GM19467 (cell line): ENCODE measurements around the gene CDC42EP5.

Source experiments
- ATAC-seq: cut with Tn5 transposase; IDR thresholded peaks from one replicate; pipeline ENCODE4 v1.9.1; 2021; ENCODE audit warnings: mild to moderate bottlenecking, moderate library complexity; ENCODE audit not compliant: unreplicated experiment

CDC42EP5 gene

DNA sequence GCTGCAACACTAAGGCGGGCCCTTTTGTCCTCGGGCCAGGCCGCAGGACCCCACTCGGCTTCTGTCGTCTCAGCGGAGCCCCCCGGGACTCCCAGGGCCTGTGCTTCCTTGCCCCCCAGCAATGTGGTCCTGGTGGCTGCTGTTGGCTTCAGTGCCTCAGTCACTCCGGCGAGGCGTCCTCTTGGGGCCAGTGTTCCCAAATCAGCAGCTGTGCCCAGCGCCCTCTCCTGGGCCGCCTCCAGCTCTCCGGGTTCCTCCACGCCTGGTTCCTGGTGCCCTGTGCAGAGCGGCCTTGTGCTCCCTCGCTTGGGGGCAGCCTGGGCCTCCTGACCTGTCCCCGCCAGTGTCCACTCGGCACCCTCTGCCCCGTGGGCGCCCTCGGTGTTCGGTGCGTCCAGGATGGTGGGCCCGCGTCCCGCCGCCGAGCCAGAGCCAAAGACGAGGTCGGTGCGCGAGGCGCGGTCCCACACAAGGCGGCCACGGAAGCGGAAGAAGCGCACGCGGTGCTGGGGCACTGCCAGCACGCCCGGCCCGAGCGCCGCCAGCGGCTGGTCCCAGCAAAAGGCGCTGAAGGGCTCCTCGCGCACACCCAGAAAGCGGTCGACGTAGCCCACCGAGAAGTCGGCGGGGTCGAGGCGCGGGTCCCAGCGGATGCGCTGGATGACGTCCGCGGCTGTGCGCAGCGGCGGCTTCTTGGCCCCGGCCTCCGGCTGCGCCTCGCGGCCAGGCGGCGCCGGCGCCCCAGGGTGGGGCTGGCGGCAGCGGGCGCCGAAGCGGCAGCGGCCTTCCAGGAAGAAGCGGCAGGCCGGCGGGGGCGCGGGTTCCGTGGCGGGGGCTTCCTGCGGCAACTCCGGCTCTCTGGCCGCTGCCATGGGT, 10.2 kb downstream of the CDC42EP5 start:
- peak; percentile 11 for ATAC-seq

DNA sequence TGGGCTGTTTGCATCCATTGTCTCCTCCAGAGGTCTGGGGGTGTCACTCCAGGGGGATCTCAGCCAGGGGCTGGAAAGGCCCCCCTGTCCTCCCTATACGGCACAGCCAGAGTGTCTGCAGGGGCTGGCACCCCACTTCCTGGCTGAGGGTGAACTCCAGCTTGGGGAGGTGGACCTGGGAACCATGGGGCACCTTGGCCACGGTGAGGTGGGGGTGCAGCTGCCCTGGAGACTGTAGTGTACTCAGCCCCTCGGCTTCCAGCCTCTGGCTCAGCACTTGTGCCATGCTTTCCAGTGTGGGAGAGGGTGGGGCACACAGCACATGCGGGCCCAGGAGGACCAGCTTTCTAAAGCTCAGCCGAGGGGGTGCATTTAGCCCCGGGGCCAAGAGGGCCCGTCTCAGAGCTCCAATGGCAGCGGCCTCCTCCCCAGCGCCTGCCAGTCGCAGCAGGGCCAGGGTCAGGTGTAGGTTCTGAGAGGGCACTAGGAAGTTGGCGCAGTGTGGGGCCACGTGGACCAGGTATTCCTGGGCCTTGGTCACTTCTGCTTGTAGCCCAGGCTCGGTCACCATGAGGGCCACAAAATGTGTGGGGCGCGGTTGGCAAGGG, 10.9 kb downstream of the CDC42EP5 start:
- ATAC-seq, result no peak

DNA sequence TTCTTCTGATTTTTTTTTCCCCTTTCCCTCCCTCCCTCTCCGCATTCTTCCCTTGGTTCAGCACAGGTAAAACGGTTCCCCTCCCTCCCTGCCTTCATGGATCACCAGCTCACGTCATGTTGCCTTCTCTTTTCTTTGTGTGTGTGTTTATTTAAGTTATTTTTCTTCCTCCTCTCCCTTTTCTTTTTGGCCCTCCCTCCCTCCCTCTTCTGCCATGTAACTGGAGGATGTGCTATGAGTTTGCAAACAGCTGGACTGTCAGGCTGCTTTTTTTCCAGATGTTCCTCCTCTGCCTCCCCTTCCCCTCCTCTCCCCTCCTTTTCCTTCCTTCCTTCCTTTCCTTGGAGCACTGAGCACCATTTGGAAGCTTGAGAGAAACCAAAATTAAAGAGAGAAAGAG, 11.5 kb downstream of the CDC42EP5 start:
- no peak for ATAC-seq

DNA sequence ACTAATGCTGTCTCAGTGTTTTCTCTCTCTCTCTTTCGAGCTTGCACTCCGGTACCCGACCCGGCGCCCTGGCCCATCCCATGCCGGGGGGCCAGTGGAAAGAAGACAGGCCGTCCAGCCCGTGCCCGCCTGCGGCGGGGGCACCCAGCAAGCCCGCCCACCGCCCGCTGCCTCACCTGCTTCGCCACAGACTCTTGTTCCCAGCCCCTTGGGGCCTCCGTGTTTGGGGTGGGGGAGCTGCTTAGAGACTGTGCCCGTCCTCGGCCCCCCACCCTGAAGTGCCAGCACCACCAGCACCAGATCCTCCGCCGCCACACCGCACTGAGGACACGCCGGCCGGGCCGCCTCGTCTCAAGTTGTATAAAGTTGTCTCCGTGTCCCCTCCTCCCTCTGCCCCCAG, 11.9 kb downstream of the CDC42EP5 start:
- ATAC-seq, result no peak

DNA sequence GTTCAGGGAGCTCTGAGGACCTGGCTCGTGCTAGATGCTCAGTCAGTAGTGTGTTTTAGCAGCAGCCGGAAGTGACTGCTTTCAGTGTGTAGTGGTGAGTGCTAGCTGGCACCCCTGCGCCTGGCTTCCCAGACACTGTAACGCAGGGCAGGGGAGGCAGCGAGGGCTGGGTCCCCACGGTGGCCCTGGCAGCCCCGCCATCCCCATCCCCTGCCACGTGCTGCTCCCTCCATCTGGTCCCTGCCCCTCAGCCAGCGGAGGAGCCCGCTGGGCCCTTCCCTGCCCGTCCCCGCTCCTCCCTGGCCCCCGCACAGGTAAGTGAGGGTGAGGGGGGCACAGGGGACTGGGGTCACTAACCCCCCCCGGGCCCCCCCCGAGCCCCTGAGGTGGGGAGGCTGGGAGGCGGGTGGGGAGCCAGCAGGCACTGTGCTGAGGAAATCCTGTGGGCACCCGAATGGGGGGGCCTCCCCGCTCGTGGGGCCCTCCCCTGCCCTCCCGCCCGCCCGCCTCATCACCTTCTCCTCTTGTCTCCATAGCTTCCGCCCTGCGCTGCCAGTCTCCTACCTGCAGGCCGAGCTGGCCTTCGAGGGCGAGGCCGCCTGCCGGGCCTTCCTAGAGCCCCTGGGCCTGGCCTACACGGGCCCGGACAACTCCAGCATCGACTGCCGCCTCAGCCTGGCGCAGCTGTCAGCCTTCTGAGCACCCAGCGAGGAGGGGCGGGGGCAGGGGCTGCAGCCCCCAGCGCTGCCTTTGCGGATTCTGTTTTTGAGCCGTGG, 12.7 kb downstream of the CDC42EP5 start:
- no peak for ATAC-seq

DNA sequence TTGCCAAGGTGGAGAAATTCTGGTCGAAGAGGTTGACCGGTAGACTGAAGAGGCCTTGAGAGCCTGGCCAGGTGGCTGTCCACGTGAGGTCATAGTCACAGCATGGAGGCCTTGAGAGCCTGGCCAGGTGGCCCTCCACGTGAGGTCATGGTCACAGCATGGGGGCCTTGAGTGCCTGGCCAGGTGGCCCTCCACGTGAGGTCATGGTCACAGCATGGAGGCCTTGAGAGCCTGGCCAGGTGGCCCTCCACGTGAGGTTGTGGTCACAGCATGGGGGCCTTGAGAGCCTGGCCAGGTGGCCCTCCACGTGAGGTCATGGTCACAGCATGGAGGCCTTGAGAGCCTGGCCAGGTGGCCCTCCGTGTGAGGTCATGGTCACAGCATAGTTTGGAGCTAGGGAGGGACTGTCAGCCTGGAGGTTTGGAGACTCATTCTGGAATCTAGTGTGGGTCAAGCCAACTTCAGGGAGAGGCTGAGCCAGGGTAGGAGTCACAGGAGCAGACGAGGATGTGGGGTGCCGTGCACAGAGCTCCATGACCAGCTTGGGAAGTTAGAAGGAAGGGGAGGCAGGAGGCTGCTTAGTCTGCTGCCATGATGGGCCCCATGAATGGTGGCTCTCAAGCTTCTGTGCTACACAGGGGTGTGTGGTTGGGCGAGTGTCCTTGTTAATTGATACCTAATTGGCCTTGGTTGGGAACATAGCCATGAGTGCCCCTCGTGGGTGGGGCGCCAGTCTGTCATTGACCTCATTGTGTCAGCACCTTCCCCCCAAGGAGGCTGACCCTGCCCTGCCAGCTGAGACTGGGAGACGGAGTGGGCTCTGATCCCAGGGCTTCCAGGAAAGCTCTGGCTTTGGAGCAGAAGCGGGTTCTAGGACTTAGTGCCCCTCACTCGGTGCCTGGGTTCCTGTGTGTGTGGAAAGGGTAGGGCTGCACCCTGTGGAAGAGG, 13.5 kb downstream of the CDC42EP5 start:
- no peak for ATAC-seq

DNA sequence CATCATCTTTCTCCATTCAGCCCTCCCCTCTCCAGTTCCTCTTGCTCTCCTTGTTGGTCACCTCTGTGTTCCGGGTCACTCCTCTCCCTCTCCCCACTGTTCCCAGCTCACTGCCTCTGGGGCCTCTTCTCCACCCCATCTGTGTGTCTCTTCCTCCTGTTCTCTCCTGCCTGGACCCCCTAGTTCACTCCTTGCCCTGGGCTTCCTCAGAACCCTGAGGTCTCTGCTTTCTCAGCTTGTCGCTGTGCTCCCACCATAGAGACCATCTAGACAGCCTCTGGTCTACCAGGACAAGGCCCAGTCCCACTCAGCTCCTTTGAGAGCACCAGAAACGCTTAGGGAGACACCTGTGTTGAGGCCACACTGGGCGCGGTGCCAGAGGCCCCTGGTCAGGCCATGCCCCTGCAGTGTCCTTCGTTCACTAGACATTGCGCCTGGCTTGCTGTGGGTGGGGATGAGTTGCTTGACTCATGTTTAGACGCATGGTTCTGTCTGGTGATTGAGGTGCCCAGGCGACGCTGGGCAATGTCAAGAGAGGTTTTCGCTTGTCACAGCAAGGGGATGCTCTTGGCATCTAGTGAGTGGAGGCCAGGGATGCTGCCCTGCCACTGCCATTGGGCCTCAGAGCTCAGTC, 14.3 kb downstream of the CDC42EP5 start:
- ATAC-seq, result no peak

DNA sequence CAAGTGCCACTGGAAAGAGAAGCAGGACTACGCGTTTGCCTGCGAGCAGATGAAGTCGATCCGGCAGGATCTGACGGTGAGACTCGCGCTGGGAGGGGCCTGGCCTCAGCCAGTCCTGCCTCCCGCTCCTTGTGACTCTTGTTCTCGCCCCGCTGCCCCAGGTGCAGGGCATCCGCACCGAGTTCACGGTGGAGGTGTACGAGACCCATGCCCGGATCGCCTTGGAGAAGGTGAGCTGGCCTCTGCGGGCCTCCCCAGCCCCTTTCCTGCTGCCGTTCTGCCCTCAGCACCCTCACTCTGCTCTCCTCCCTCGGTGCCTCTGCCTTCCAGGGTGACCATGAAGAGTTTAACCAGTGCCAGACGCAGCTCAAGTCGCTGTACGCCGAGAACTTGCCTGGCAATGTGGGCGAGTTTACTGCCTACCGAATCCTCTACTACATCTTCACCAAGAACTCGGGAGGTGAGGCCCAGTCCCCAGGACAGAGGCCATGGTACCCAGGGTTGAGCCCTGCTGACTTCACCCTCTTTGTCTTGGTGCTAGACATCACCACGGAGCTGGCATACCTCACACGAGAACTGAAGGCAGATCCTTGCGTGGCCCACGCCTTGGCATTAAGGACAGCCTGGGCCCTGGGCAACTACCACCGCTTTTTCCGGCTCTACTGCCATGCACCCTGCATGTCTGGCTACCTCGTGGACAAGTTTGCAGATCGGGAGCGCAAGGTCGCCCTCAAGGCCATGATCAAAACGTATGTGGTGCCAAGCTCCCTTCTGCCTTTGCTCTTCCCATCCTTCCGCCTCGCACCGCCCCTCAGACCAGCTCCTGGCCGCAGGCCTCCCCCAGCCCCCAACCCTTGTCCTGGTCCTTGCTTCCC, 15.1 kb downstream of the CDC42EP5 start:
- no peak for ATAC-seq

DNA sequence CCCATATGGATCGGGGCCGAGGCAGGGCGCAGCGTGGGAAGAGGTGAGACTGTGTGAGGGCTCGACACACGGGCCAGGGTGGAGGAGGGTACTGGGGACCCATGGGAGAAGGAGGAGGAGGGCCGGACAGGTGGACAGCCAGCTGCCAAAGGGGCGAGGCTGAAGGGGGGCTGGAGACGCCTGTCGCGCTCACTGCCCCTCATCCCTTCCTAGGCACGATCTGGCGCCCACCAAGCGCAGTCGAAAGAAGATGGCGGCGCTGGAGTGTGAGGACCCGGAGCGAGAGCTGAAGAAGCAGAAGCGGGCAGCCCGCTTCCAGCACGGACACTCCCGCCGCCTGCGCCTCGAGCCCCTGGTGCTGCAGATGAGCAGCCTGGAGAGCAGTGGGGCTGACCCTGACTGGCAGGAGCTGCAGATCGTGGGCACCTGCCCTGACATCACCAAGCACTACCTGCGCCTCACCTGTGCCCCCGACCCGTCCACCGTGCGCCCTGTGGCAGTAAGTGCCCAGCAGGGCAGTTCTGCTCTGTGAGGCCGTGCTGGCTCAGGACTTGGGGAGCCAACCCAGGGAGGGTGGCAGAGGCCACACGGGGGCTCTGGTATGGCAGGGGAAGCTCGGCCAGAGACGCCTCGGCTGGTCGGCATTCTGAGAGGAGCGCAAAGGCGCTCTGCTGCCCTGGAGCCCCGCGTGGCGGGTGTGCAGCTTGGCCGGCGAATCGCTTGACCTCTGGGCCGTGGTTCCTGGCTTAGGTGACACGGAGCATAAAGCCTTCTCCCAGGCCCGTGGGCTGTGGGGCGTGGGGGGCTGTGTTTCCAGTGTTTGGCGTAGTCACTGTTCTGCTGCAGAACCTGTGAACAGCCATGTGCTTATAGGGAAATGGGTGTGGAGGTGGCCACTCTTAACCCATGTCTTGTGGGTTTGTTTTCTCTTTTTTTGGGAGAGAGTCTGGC, 16.4 kb downstream of the CDC42EP5 start:
- no peak for ATAC-seq

DNA sequence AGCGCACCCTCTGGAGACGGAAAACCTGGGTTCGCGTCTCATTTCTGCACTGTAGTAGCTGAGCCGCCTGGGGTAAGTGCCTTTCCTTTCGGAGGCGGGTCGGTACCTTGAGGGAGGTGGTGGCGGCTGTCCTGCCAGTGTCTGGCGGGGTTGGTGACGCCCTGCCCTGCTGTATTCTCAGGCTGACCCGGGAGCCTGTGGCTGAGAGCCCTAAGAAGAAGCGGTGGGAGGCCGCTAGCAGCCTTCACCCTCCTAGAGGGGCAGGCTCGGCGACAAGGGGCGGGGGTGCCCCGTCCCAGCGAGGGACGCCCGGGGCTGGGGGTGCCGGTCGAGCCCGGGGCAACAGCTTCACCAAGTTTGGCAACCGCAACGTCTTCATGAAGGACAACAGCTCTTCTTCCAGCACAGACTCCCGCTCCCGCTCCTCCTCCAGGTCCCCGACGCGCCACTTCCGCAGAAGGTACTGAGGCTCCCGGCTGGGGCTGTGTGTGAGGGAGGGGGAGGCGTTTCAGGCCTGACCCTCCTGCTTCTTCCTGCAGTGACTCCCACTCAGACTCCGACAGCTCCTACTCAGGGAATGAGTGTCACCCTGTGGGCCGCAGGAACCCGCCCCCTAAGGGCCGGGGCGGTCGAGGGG, 17.2 kb downstream of the CDC42EP5 start:
- ATAC-seq, result no peak

DNA sequence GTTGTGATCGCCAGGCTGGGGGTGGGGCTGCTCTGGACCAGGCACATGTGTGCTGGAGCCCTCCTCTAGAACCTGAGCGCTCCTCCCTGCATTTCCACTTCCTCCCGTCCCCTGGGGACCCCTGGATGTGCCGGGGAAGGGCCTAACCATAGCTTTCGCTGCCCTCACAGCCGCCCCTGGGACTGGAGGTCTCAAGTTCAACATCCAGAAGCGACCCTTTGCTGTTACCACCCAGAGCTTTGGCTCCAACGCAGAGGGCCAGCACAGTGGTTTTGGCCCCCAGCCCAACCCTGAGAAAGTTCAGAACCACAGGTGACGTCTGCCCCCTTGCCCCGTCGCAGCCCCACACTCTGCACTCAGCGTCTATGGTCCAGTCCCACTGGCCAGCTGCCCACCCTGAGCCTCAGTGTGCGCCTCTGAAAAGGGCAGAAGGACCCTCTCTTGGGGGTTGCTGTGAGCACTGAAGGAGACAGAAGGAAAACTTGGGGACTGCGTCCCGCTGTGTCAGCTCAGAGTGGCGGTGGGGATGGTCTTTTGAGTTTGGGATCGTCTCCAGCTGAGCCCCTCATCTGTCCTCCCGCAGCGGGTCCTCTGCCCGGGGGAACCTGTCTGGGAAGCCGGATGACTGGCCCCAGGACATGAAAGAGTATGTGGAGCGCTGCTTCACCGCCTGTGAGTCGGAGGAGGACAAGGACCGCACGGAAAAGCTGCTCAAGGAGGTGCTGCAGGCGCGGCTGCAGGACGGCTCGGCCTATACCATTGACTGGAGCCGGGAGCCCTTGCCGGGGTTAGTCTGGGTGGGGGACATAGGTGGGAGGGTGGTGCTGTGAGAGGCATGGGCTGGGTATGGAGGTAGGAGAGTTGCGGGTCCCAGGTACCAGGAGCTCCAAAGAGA, 18.1 kb downstream of the CDC42EP5 start:
- ATAC-seq, result no peak

DNA sequence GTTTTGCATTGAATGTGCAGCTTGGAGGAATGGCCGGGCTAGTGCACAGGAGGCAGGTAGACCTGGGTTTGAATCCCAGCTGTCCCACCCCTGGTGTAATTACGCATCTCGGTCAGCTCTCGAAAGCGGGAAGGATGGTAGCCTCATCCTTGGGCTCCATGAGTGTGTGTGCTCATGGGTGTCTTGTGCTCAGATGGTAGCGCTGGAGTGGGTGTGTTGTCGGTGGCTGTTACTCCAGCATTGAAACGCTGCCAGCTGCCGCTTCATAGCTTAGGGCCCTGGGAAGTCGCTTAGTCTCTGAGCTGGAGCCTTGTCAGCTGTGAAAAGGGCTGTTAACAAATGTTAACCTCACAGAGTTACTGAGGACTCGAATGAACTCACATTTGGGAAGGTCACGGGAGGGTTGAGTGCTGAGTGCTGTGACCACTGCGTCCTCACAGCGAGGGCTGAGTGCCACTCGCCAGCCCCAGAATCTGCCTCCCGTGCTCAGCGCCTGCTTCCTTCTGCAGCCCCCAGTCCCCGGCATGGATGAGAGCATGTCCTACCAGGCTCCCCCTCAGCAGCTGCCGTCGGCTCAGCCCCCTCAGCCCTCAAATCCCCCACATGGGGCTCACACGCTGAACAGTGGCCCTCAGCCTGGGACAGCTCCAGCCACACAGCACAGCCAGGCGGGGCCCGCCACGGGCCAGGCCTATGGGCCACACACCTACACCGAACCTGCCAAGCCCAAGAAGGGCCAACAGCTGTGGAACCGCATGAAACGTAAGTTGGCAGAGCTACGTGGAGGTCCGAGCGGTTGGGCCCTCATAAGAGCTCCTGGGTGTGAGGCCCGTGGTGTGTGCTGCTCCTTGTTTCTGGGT, 18.9 kb downstream of the CDC42EP5 start:
- ATAC-seq, result no peak

DNA sequence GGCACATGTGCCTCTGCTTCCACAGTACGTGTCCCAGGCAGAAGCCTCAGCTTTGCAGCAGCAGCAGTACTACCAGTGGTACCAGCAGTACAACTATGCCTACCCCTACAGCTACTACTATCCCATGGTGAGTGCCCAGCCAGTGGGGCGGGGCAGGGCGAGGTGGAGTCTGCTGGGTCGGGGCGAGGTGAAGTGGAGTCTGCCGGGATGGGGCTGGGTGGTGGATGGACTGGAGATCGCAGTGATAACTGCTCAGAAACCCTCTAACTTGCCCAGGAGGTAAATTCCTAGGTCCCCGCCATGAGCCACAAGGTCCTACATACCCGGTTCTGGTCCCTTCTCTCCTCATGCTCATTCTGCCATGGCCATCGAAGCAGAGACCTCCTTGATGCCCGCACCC, 20.5 kb downstream of the CDC42EP5 start:
- no peak for ATAC-seq

DNA sequence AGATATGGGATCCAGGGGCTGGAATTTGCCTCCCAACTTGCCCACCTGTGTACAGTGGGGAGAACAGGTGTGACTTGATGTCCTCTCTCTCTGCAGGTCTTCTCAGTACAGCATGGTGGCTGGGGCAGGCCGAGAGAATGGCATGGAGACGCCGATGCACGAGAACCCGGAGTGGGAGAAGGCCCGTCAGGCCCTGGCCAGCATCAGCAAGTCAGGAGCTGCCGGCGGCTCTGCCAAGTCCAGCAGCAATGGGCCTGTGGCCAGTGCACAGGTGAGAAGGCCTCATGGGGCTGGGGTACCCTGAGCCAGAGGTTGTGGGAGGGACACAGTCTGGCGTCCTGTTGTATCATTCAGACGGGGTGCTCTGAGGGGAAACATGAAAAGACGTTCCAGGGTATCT, 21.1 kb downstream of the CDC42EP5 start:
- no peak for ATAC-seq

DNA sequence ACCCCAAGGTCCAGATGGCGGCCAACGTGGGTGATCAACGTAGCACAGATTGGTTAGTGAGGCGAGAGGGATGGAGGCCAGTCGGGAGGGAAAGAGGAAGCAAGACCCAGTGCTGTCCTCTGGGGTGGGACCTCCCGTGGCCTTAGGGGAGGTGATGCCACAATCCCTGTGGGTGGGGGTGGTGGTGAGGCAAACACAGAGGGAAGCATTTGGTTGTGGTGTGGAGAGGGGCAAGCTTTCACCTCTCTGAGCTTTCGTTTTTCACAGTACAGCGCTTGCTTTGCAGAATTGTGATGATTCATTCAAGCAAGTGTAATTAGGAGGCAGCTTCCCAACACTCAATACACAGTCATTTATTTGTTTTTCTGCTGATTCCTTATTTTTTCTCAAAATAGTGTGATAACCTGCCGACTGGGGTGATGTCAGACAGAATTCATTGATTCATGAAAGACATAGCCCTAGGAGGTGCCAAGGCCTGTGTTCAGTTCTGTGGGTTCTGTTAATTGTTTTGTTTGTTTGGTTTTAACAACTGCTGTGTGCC, 21.7 kb downstream of the CDC42EP5 start:
- ATAC-seq, result no peak
